GM21723 (cell line): ENCODE results near the gene SCRN1.
"Not testable (repeated sequence)": the region's sequence is repeated elsewhere in the genome, so short reads cannot be mapped to it uniquely, and the experiment has no call there.

ENCODE experiments used
- ATAC-seq: cut with Tn5 transposase; IDR thresholded peaks from one replicate; pipeline ENCODE4 v1.9.1; 2021; ENCODE audit warnings: mild to moderate bottlenecking, moderate library complexity; ENCODE audit not compliant: unreplicated experiment

SCRN1 gene

GRCh38 chr7:29893351-29893965, 96.1 kb downstream of the SCRN1 start:
- ATAC-seq, result no peak

DNA sequence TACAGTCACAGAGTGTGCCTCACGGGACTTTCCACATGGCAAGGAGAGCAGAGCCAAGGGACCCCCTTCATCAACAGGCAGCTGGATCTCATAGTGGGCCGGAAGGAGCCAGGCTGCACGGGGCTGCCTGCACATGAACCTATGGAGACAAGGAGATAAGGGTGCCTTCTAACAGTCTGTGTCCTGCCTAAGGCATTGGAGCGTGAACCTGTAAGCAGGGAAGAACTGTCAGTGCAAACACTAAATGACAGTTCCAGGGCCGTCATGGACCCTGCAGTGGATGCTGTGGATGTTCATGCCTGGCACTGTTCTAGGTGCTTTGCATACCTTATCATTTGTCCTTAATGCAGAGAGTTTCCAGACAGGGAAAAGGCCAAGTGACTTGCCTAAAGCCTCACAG, 97.4 kb downstream of the SCRN1 start:
- no peak for ATAC-seq

DNA sequence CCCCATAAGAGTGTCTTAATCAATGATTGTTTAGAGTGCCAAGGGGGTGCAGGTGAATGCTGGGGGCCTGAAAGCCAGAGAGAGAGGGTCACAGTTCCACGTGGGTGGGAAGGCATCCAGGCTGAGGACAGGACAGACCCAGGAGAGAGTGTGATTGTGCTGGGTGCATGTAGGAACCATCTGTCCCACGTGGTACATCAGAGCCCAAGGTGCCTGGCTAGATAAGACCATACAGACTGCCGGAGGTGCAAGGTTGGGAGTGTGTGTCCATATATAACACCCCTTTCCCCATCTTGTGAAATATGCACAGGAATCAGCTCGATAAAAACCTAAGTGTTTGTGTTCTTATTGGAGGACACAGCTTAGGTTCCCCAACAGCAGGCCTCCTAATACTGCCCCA, 97.8 kb downstream of the SCRN1 start:
- ATAC-seq, result no peak

- not testable (repeated sequence) for ATAC-seq
Observed at GRCh38 chr7:29890786-29891185, 98.8 kb downstream of the SCRN1 start.

GRCh38 chr7:29890251-29890650, 99.3 kb downstream of the SCRN1 start:
- no peak for ATAC-seq

GRCh38 chr7:29889288-29889687, 100.3 kb downstream of the SCRN1 start:
- no peak for ATAC-seq

DNA sequence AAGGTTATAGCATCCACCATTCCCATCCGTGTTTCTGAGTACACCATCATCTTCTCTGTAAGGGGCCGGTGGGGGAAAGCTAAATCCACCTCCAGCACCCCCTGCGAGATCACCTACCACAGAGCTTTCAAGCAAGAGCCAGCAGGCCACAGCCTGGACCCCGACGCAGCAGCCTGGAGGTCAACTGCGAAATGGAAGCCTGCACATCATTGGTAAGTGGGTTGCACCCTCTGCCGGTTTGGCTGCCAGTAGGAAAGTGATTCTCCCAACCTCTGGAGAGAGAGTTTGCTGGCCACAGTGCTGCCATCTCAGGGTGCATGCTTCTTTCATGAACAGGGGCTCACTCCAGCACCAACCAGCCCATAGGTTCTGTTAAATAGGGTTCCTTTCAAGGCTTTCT, 101.6 kb downstream of the SCRN1 start:
- ATAC-seq, result no peak

DNA sequence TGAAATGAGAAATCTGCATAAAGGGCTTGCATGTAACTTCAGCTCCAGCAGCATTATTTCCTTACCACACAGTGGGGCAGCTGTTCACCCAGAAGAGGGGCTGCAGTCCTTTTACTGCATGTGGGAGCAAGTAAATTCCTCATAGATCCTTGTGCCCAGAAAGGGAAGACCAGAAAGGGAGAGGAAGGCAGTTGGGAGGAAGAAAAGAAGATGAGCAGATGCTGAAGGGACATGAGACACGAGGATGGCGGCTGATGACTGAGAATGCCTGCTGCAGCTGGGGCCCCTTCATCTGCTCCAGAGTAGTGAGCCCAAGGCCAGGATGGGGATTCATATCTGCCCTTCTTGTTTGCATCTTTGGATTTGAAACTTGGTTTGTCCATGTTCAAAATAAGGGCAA, 102.8 kb downstream of the SCRN1 start:
- ATAC-seq, result no peak

- ATAC-seq, result no peak
Observed at GRCh38 chr7:29885626-29886025, 104.0 kb downstream of the SCRN1 start.

DNA sequence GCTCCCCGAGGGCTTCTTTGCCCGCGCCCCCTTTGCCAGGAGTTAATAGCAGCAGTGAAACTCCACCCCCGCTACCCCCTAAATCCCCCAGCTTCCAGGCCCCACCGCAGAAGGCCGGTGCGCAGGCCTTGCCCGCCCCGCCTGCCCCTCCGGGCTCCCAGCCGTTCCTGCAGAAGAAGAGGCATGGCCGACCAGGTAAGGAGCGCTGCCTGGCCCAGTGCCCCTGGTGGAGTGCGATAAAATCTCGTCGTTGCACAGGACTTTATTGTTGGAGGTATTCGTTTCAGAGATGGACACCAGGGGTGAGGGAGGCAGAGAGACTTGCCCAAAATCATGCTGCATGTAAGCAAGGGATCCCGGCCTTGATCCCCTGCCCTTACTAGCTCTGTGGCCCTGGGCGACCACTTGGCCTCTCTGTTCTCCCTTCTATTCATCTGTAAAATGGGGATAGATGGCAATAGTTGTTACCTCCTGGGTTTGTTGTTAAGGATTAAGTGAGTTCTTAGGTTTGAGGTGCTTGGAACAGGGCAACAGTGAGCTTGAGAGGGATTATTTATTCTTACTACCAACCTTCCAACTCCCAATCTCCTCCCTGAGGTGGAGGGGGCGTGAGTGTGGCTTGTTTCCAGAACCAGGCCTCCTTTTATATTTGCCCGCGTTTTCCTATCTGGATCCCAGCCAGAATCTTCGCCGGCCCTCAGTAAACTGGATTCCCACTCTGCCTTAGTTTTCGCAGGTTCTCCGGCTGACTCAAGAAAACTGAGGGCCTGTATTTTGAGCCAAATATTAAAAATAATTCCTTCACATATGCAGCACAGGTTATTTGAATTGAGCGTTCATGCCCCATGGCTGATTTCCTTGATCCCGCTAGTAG, 105.0 kb downstream of the SCRN1 start:
- ATAC-seq, result no peak

GRCh38 chr7:29883462-29884398, 105.9 kb downstream of the SCRN1 start:
- no peak for ATAC-seq

GRCh38 chr7:29882481-29882880, 107.1 kb downstream of the SCRN1 start:
- no peak for ATAC-seq

DNA sequence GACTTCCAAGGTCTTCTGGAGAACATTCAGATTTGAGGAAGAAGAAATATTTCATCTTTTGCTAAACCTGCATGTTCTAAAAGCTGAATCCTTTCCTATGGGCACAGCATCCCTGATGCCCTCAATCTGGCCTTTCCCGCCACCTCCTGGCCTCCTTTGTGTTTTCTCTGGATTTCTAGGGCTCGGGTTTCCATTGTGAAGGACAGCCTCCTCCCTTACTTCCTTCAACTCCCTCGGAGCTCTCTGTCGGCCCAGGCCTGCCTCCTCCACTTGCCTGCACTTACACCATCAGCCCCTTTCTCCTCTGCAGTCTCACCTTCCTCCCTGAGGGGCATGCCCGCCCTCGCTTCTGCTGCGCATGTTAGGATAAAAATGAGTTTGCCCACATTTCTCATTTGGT, 107.9 kb downstream of the SCRN1 start:
- no peak for ATAC-seq

- no peak for ATAC-seq
Observed at GRCh38 chr7:29879609-29880008, 110.0 kb downstream of the SCRN1 start.

GRCh38 chr7:29878081-29878688, 111.4 kb downstream of the SCRN1 start:
- no peak for ATAC-seq

GRCh38 chr7:29877196-29877595, 112.4 kb downstream of the SCRN1 start:
- ATAC-seq, result no peak

DNA sequence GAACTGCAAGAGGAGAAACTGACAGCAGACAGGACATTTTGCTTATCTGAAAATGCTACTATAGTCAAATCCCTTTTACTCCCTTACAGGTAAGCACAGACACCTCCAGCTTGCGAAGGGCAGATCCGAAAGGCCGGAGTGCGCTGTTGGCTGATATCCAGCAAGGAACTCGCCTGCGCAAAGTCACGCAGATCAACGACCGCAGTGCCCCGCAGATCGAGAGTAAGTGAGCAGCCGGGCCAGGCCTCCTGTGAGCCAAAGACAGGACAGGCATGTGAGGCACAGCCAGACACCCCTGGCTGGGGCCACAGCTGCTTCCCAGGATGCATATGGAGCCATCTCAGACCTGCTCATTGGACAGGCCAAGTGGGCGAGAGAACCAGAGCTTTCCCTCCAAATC, 113.9 kb downstream of the SCRN1 start:
- ATAC-seq, result no peak

DNA sequence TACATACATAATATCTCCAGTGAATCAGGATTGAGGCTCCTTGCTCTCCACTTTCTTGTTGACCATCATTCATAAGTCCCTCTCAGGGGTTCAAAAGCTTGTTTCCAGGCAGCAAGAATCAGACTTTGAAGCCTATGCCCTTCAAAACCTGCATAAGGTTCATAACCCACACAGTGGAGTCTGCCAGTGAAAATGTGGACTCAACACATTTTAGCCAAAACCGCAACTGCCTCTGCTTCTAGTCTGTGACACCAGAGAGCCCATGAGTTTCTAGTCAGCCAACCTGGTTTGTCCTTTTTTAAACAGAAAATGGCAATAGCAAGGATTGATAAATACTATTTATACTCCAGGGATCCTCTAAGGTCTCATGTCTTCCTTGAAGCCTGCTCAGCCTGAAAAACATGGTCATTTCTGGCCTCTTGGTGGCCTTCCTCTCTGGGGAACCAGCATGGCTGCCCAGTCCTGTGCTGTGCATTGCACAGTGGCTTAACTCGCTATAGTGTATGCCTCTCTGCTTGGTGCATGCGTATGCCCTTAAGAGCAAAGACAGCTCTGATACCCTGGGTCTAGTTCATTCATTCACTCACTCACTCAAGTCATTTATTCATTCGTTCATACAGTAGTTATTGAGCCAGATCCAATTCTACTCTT, 115.8 kb downstream of the SCRN1 start:
- ATAC-seq, result no peak

DNA sequence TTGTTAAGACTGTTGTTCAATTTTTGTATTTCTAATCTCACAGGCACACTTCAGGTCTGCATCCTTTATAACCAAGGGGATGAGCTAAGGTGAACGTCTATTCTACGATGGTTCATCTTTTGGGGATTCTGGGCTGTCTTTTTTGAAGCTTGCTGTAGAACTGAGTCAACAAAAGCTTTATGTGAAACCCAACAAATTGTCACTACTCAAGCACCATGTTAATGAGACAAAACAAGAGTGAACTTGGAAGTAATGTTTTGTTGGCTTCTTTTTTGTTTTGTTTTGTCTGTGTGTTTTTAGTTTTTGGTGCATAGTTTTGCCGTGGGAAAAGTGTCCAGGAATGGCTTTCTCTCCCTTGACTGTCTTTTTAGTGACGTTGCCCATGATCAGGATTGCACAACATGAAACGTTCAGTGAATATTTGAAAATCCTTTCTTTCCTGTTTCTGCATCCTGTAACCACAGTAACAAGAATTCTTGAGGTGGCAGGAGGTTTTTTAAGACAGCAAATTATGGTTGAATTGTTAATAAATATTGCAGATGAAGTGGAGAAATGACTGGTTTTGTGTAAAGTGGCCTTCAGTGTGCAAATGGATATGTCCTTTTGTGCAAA, 117.7 kb downstream of the SCRN1 start:
- ATAC-seq, result no peak
